ENCODE data around the gene DRAXIN. TPM values are rescaled to one million over a fixed set of nuclear protein-coding genes. Genes with fewer than 3 reads are reported as not detected.

Gene DRAXIN
- total RNA-seq, 1 experiment from 2014 or later: 20.5 TPM

DNA sequence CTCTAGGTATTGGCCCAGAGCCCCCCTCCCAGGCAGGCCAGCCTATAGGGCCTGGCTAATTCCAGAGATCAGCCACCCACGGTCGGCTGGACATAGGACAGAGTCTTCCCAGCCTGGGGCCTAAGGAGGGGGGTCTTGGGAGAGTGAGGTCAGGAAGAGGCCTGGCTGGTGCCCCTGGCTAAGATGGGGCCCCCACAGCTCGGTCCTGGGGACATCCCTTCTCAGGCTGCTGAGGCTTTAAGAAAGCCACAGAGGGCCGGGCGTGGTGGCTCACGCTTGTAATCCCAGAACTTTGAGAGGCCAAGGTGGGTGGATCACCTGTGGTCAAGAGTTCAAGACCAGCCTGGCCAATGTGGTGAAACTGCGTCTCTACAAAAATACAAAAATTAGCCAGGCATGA lies 73.0 kb downstream of the DRAXIN start:
- H2AK5ac ChIP-seq (ENCODE audit: insufficient read length, low read length): no peak overlapping the region
- no peak for DNase-seq
- no peaks in the 10 kb centered on the region for H3K23me2 ChIP-seq (ENCODE audit: insufficient read length, low read depth, low read length, poor library complexity, severe bottlenecking)
- H2BK15ac ChIP-seq (ENCODE audit: low read depth, low read length): no peak overlapping the region
- Mint-ChIP-seq H3K27me3 (ENCODE audit: low read depth) (peaks cover 71% of the 10 kb centered on the region), H3K9me3 (peaks cover 0 to 3% of the 10 kb centered on the region in 2 experiments; a peak in 2 of 5 replicates), H3K4me3 (no peak overlapping the region), H3K36me3 (ENCODE audit: insufficient read depth in 1 of 3, low read depth in 3 of 3) (no peaks in the 10 kb centered on the region), H3K4me1 (peaks cover 10 to 18% of the 10 kb centered on the region in 2 experiments), H3K27ac (peak overlapping the region in 1 of 3 experiments; percentile 59; a peak in 1 of 7 replicates)
- H3K4ac ChIP-seq (ENCODE audit: low read depth, low read length): no peak overlapping the region
- no peak overlapping the region for H2AFZ ChIP-seq (ENCODE audit: low read length)
- no CpG with 5 or more reads among the region's 7 CpGs for WGBS (ENCODE audit: extremely low coverage, insufficient read length, low lambda C conversion rate)
- H3K4me2 ChIP-seq (ENCODE audit: insufficient read depth, insufficient read length, low read length): no peak overlapping the region
- no peaks in the 10 kb centered on the region for H3K79me2 ChIP-seq (ENCODE audit: insufficient read depth, low read length)
- H3K27ac ChIP-seq (ENCODE audit: insufficient read length, low read depth, low read length): no peak overlapping the region
- TF ChIP-seq, protein P1, sequence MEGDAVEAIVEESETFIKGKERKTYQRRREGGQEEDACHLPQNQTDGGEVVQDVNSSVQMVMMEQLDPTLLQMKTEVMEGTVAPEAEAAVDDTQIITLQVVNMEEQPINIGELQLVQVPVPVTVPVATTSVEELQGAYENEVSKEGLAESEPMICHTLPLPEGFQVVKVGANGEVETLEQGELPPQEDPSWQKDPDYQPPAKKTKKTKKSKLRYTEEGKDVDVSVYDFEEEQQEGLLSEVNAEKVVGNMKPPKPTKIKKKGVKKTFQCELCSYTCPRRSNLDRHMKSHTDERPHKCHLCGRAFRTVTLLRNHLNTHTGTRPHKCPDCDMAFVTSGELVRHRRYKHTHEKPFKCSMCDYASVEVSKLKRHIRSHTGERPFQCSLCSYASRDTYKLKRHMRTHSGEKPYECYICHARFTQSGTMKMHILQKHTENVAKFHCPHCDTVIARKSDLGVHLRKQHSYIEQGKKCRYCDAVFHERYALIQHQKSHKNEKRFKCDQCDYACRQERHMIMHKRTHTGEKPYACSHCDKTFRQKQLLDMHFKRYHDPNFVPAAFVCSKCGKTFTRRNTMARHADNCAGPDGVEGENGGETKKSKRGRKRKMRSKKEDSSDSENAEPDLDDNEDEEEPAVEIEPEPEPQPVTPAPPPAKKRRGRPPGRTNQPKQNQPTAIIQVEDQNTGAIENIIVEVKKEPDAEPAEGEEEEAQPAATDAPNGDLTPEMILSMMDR (conservative IDR thresholded peaks at IDR 0.05): no peak
- no peak overlapping the region for H4K8ac ChIP-seq (replicated peaks; ENCODE audit: insufficient read length, low read depth, low read length)
- no peak overlapping the region for H2BK5ac ChIP-seq (ENCODE audit: insufficient read length, low read length)
- H2BK120ac ChIP-seq (ENCODE audit: low read depth, low read length, poor library complexity, severe bottlenecking): no peak overlapping the region
- H4K91ac ChIP-seq (ENCODE audit: insufficient read length, low read depth, low read length): no peak overlapping the region
- no peak overlapping the region for H3K14ac ChIP-seq (ENCODE audit: insufficient read depth, low read length)
- H4K20me1 ChIP-seq (ENCODE audit: control insufficient read depth, insufficient read depth, insufficient read length): no peaks in the 10 kb centered on the region
- peaks cover 16% of the 10 kb centered on the region; the same call in 1 of the 2 replicates for H3K27me3 ChIP-seq (ENCODE audit: insufficient read depth, low read length)
- H3T11ph ChIP-seq (ENCODE audit: low read length): no peak overlapping the region
- no peak overlapping the region for H3K9ac ChIP-seq (ENCODE audit: extremely low read depth, insufficient read length, low read length)
- no peaks in the 10 kb centered on the region for H3K9me3 ChIP-seq (ENCODE audit: control insufficient read depth, low read depth, low read length)
- H2BK20ac ChIP-seq (ENCODE audit: low read depth, low read length, poor library complexity, severe bottlenecking): no peak overlapping the region
- H3K23ac ChIP-seq (ENCODE audit: insufficient read length, low read depth, low read length): no peak overlapping the region
- no peak overlapping the region for H4K5ac ChIP-seq (ENCODE audit: insufficient read length, low read depth, low read length)
- no peak overlapping the region for H3K56ac ChIP-seq (ENCODE audit: insufficient read length, low read depth, low read length)
- H3K18ac ChIP-seq (ENCODE audit: insufficient read length, low read depth, low read length): no peak overlapping the region
- no peaks in the 10 kb centered on the region for H3K79me1 ChIP-seq (ENCODE audit: insufficient read depth, low read depth, low read length, poor library complexity, severe bottlenecking)
- H3K4me1 ChIP-seq (ENCODE audit: insufficient read depth, low read length): no peaks in the 10 kb centered on the region
- no peak overlapping the region for H2BK12ac ChIP-seq (ENCODE audit: insufficient read length, low read depth, low read length)

Data from H9 (cell line).